GM19035 (cell line): ENCODE data around the gene MYCBP.
"Not testable (repeated sequence)": the region's sequence is repeated elsewhere in the genome, so short reads cannot be mapped to it uniquely, and the experiment has no call there.

Experiments
- ATAC-seq: cut with Tn5 transposase; IDR thresholded peaks from one replicate; pipeline ENCODE4 v1.9.1; 2021; ENCODE audit not compliant: unreplicated experiment

MYCBP gene

GRCh38 chr1:38873027-38873969, at the start of gene MYCBP:
Gene MYCBP, minus strand, starts transcription at chr1:38873348. Its CDS starts 43 bp downstream, at chr1:38873305.
- peak; percentile 97 for ATAC-seq

GRCh38 chr1:38919130-38919529, 46.0 kb upstream of the MYCBP start:
- no peak for ATAC-seq

GRCh38 chr1:38918568-38918967, 45.4 kb upstream of the MYCBP start:
- no peak for ATAC-seq

- ATAC-seq: no peak
Measured at GRCh38 chr1:38917772-38918171, 44.6 kb upstream of the MYCBP start.

- no peak for ATAC-seq
Measured at GRCh38 chr1:38917337-38917736, 44.2 kb upstream of the MYCBP start.

GRCh38 chr1:38915352-38915948, 42.3 kb upstream of the MYCBP start:
- no peak for ATAC-seq

- ATAC-seq: not testable (repeated sequence)
Measured at GRCh38 chr1:38914908-38915307, 41.8 kb upstream of the MYCBP start.

GRCh38 chr1:38908821-38909220, 35.7 kb upstream of the MYCBP start:
- no peak for ATAC-seq

GRCh38 chr1:38905985-38906384, 32.8 kb upstream of the MYCBP start:
- no peak for ATAC-seq

- no peak for ATAC-seq
Measured at GRCh38 chr1:38899560-38899959, 26.4 kb upstream of the MYCBP start.

- ATAC-seq: no peak
Measured at GRCh38 chr1:38898653-38899230, 25.6 kb upstream of the MYCBP start.

GRCh38 chr1:38896169-38896568, 23.0 kb upstream of the MYCBP start:
- ATAC-seq: no peak

GRCh38 chr1:38892976-38893375, 19.8 kb upstream of the MYCBP start:
- no peak for ATAC-seq

- no peak for ATAC-seq
Measured at GRCh38 chr1:38891753-38892152, 18.6 kb upstream of the MYCBP start.

- ATAC-seq: no peak
Measured at GRCh38 chr1:38889589-38889988, 16.4 kb upstream of the MYCBP start.

GRCh38 chr1:38888423-38889333, 15.5 kb upstream of the MYCBP start:
- no peak for ATAC-seq

- ATAC-seq: no peak
Measured at GRCh38 chr1:38885092-38885491, 11.9 kb upstream of the MYCBP start.

- ATAC-seq: no peak
Measured at GRCh38 chr1:38881487-38881886, 8.3 kb upstream of the MYCBP start, which contains the start of gene GJA9. Gene GJA9, minus strand, starts transcription at chr1:38881587. Its CDS starts 5,489 bp downstream, at chr1:38876098.

- ATAC-seq: no peak
Measured at GRCh38 chr1:38875811-38876210, 2.7 kb upstream of the MYCBP start.

- peak; percentile 34 for ATAC-seq
Measured at GRCh38 chr1:38872401-38873026, 634 bp downstream of the MYCBP start.
